GM13976 (cell line): Measurements from ENCODE around the gene CBLN2.

Experiments
- DNase-seq: peaks from one replicate; pipeline ENCODE4 v3.0.0; 2012; ENCODE audit warnings: low spot score
- CTCF ChIP-seq: IDR thresholded peaks from 2 replicates; pipeline ENCODE4 v1.5.1; 2012; ENCODE audit warnings: borderline replicate concordance, mild to moderate bottlenecking; ENCODE audit not compliant: insufficient read depth; ENCODE audit errors: extremely low read depth, missing control alignments, control extremely low read depth
- in situ Hi-C: fragments of 300-500 bp; cut with MboI; formaldehyde crosslinking; loops from one replicate; pipeline ENCODE4 v1.12.0; 2022; ENCODE audit warnings: low sequenced_read_pairs, mixed read lengths, inconsistent platforms; ENCODE audit not compliant: unreplicated experiment

Gene CBLN2

GRCh38 chr18:72555968-72556367 lies 11.8 kb upstream of the CBLN2 start:
- DNase-seq: no peak
- in situ Hi-C loops: no loop called here
- no peak for TF ChIP-seq CTCF

DNA sequence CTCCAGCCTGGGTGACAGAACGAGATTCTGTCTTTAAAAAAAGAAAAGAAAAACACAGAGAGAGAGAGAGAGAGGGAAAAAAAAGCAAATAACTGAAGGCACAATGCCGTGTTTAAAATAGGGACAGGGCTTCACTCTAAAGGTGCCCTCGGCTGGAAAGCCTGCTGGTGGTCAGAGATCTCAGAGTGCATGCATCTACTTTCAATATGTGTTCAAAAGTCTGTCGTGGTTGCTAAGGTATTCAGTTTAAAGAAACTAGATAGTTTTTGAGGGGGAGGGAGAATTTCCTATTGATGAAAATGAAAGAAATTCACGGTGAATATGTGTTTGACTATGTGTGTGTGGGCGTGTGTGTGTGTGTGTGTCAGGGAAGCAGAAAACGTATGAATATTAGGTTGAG lies 11.0 kb upstream of the CBLN2 start:
- peak; percentile 12 for DNase-seq
- in situ Hi-C loops: no loop called here
- no peak for TF ChIP-seq CTCF

DNA sequence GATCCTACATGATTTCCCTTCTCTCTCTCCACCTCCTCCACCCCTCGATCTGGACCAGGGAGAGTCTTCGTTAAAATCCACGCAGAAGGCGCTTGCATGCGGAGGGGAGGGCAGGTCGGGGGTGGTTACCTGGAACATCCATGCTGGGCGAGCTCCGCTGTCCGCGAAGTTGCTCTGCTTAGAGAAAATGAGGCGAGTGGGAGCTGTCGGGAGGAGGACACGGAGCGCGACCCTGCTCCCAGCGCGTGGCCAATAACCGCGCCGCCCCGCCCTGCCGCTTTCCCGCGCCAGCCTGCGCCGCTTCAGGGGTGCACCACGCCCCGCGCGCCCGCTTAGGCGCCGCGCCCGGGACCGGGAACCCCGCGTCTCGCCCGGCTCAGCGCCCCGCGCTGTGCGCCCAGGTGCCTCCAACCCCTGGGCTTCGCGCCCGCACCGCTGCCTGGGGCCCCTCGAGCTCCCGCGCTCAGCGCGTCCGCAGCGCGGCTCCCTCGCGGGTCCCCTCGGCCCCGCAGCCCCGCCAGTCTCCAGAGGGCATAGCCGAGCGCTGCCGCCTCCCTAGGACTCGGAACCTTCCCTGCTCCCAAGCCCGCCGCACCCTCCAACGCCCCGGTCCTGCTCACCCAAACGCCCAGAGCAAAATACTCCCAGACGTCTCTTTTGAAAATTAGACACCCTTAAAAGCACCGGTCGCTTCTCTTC lies 636 bp downstream of the CBLN2 start:
- in situ Hi-C loops: loop anchor here (25.0 kb wide), 1 partner anchor 1606 kb away; no protein-coding TSS in a partner anchor
- peak; percentile 15 for DNase-seq
- TF ChIP-seq CTCF: no peak

DNA sequence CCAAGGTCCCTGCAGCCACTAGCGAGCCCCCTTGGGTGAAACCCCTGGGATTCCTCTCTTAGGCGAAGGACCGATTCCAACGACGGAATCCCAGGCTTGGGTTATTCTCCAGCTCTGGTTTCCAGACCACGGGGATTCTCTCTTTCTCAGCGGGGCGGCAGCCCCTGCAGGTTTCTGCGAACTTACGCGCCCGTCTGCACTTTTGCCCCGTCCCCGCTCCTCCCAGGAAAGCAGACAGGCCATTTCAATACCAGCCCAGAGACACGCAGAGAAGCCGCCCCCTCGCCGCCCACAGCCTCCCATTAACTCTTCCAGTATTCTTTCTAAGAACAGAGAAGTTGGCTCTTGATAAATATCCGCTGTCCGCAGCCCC lies 1.2 kb downstream of the CBLN2 start:
- in situ Hi-C loops: loop anchor here (25.0 kb wide), 1 partner anchor 1606 kb away; no protein-coding TSS in a partner anchor
- no peak for TF ChIP-seq CTCF
- DNase-seq: peak; percentile 37

DNA sequence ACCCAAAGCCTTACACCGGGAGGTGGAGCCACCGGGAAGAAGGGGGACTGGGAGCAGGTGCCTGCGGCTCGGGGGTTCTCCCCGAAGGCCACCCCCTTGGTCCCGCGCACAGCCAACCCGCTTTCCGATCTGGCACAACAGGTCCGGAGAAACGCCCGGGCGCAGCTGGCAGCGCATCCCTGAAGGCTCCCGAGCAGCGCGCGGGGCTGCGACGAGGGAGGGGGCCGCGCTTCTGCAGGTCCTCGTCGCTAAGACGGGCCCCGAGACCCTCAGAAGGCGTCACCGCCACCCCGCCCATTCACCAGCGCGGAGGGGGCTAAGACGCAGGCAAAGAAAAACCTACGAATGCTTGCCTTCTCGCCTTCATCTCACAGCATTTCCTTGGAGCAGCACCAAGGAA lies 1.8 kb downstream of the CBLN2 start:
- DNase-seq: no peak
- TF ChIP-seq CTCF: no peak
- in situ Hi-C loops: loop anchor here (25.0 kb wide), 1 partner anchor 1605 kb away; no protein-coding TSS in a partner anchor

DNA sequence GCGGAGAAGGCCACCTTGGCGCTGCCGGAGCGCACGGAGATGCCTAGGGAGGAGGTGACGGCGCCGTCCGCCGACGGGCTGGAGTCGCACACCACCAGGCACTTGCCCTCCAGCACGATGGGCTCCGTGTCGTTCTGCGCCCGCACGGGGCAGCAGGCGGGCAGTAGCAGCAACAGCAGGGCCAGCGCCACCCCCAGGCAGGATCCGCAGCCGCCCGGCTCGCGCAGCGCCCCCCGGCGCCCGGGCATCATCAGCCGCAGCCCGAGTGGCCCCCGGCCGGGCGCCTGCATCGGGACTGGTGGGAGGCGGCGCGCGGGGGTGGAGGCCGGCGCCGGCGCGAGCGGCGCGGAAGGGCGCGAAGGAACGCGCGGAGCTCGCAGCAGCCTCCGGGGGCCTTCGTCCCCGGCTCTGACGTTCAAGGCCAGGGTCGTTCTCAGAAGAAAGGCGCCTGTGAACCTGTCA lies 2.2 kb downstream of the CBLN2 start:
- no peak for TF ChIP-seq CTCF
- in situ Hi-C loops: loop anchor here (25.0 kb wide), 1 partner anchor 1605 kb away; no protein-coding TSS in a partner anchor
- peak; percentile 23 for DNase-seq
